Activated naive CD4-positive, alpha-beta T cell treated with anti-CD3 and anti-CD28 coated beads, Interleukin-2, amount 50 U/mL, for 16 hours (primary cell): ENCODE results near the gene SLC6A20.
"Not testable (repeated sequence)": the region's sequence is repeated elsewhere in the genome, so short reads cannot be mapped to it uniquely, and the experiment has no call there.

Experiments
- DNase-seq: peaks from one replicate; pipeline ENCODE4 v3.0.0-alpha.2; 2020

Gene SLC6A20

DNA sequence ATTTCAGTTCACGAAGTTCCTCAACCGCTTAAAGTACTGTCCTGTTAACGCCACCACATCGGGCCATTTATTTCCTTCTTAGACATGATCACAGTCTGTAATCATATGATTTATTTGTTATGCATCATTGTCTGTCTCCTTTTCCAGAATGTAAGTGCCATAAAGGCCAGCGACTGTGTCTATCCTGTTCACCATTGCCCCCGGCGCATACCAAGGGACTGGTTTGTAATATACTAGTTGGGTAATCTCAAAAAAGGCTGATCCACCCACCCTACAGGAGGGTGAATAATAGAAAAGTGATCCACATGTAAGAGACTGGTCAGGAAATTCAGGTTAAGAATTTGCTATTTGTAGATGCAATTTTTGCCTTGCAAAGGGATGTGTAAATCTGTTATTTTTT lies 41.9 kb downstream of the SLC6A20 start:
- DNase-seq = no peak

GRCh38 chr3:45753095-45753494 lies 43.2 kb downstream of the SLC6A20 start:
- no peak for DNase-seq

GRCh38 chr3:45751537-45752242 lies 44.6 kb downstream of the SLC6A20 start:
- no peak for DNase-seq

DNA sequence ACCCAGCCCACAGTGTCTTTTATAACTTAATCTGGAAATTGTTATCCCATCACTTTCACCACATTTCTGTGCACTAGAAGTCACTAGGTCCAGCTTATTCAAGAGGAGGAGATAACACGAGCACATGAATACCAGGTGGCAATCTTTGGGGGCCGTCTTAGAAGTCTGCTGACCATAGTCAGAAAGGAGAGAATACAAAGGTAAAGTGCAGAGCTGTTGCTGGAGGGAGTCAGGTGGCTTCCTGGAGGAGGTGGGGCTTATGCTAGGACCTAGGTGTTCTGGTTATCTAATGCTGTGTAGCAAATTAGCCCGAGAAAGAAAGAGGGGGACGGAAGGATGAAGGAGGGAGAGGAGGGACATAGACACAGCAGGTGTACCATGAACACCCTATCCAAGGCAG lies 46.5 kb downstream of the SLC6A20 start:
- DNase-seq = no peak

DNA sequence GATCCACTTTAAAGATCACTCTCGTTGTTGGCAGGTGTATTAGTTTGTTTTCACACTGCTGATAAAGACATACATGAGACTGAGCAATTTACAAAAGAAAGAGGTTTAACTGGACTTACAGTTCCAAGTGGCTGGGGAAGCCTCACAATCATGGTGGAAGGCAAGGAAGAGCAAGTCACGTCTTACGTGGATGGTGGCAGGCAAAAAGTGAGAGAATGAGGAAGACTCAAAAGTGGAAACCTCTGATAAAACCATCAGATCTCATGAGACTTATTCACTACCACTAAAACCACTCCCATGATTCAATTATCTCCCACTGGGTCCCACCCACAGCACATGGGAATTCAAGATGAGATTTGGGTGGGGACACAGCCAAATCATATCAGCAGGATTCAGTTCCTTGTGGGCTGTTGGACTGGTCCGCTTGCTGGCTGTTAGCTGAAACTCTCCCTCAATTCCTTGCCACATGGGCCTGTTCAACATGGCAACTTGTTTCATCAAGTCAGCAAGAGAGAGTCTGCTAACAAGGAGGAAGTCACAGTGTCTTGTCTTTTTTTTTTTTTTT lies 47.2 kb downstream of the SLC6A20 start:
- DNase-seq = not testable (repeated sequence)

- DNase-seq = no peak
Observed at GRCh38 chr3:45748068-45748467, 48.3 kb downstream of the SLC6A20 start.

- DNase-seq = no peak
Observed at GRCh38 chr3:45746777-45747622, 49.3 kb downstream of the SLC6A20 start.

DNA sequence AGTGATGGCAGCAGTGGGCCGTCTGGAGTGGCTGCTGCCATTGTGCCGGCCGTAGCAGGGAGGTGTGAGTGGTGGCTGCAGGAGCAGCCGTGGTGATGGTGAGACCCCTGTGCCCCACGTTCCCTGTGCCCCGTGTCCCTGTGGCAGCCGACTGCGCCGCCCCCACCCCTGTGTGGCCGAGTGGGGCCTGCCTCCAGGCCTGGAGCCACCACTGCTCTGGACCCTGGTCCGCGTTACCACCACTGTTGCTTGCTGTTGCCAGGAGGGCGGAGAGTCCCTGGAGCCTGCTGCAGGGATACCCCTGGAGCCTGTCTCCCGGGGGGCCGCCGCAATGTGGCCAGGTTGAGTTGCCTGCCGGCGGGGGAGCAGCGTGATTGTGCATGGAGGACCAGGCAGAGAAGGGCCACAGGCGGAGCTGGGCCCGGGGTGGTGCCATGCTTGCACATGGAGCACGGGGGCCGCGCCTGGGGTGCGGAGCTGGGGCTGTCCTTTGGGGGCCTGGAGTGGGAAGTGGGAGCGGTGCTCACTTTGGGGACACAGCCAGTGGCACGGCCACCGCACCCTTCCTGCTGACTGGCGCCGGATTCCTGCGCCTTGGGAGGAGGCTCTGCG lies 50.1 kb downstream of the SLC6A20 start:
- DNase-seq = no peak

DNA sequence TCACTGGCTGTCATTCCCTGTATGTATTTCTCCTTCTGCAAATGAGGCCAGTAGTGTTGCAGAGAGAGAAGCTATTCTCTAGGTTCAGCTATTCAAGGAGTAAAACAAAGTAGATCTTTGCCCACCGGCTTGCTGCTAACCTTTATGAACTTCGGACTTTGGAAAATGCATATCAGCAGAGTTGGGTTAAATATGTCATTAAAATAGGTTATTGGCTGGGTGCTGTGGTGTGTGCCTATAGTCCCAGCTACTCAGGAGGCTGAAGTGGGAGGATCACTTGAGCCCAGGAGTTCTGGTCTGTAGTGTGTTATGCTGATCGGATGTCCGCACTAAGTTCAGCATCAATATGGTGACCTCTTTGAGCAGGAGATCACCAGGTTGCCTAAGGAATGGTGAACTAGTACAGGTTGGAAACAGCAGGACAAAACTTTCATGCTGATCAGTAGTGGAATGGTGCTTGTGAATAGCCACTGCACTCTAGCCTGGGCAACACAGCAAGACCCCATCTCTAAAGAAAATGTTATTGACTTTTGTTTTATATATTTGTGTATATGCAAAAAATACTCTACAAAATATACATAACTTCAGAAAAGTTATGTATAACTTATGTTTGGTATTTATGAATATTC lies 53.8 kb downstream of the SLC6A20 start:
- DNase-seq = no peak

- DNase-seq = no peak
Observed at GRCh38 chr3:45741742-45742460, 54.4 kb downstream of the SLC6A20 start.

DNA sequence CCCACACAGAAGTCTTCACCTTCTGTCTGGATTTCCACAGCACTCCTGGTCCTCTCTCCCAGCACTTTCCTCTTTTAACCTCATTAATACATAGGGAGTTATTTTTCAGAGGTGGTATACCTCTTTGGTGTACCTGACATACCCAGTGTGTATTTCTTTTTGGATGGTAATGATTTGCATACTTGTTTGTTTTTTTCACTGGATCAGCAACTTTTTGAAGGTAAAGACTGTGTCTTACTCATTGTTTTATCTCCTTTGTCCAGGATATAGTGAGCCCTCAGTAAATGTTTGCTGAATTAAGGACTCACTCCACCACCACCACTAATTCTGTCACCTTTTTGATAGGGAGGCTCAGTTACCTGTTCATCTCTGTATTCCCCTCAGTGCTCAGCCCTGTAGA lies 55.1 kb downstream of the SLC6A20 start:
- no peak for DNase-seq

DNA sequence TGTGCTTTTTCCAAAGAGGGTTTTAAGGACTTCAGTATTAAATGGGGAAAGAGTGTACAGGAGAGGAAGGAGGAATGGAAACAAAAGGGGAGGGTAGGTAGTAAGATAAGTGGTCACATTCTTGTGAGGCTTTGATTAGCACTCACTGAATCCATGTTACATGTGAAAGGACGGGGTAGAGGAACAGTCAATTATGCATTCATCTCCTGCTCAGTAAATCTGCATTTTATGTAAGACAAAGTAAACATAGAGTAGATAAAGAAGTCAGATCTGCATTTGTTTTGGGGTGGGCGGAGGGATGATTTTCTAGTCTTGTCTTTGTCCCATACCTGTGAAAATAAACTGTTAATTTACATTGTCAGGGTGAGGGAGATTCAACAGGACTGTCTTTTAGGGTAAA lies 56.3 kb downstream of the SLC6A20 start:
- no peak for DNase-seq

DNA sequence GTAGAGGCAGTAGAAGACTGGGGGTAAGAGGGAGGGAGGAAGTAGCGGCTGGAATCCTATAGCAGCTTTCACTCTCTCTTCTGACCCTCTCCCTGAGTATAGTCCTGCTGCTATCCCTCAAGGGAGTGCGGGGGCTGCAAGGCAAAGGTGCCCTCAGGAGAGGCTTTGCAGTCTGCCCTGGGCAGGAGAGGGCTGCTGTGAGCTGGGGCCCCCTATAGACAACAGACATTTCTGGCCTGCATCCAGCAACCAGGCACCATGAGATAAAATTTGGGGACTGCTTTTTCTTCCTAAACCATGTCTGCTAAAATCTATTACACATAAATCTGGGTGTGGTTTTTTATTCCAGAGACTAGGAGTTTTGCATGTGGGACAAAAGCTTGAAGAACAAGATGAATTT lies 59.1 kb downstream of the SLC6A20 start:
- DNase-seq = no peak

DNA sequence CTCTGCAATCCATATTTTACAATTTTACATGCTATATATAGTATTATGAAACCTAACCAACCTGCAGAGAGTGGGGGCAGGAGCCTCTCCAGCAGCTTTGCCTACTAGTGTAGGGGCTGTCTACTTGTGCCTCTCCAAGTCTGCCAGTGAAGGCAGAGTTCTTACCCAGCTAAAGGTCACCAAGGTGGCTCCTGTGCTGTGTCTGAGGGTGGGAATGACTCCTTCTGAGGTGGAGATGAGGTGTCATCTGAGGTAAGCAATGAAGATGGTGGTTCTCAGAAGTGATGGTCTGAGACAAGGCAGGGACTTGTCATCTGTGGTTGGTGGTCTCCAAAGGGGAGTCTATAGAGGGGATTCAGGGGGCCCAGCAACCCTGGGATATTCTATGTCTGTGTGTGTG lies 59.6 kb downstream of the SLC6A20 start:
- no peak for DNase-seq

DNA sequence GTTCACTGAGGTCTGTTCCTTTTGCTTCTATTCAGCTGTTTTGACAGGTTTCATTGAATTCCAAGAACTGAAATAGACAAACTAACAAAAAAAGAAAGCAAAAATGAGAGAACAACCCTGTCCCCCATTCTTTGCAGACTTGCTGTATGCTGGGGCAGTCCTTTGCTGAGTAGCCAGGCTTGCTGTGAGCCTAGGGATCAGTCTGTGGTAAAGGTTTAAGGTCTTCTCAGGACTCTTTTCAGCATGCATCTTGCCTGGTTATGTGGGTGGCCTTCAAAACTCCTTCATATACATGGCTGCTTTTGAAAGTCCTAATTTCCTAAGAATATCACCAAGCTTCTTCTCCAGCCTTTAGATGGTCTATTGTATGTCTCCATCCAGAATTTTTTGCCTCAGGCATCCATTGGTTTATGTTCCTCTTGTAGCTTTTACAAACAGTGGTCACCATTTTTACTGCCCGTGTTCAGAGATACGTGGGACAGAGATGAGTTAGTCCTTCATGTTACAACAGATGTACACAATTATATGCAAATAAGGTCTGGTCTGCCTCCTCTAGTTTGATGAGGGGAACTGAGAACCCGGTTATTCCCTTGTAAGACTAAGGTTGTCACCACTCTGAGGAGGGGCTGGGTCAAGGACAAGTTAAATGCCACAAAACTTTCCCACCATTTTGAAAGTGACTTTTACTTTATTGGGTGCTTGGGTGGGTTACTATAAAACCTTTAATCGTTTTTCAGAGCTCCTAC lies 65.8 kb downstream of the SLC6A20 start:
- no peak for DNase-seq

GRCh38 chr3:45729614-45730013 lies 66.7 kb downstream of the SLC6A20 start:
- no peak for DNase-seq

DNA sequence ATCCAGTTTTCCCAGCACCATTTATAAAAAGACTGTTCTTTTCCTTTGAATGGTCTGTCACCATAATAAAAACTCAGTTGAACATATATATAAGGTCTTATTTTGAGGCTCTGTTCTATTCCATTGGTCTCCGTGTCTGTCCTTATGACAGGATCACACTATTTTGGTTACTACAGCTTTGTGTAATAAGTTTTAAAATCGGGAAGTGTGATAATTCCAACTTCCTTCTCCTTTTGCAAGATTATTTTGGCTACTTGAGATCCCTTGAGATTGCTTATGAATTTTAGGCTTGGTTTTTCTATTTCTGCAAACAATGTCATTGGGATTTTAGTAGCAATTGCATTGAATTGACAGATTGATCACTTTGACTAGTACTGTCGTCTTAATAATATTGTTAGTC lies 71.4 kb downstream of the SLC6A20 start:
- no peak for DNase-seq

- DNase-seq = no peak
Observed at GRCh38 chr3:45719655-45720487, 76.5 kb downstream of the SLC6A20 start.

GRCh38 chr3:45716790-45717336 lies 79.5 kb downstream of the SLC6A20 start:
- DNase-seq = no peak

- DNase-seq = no peak
Observed at GRCh38 chr3:45715945-45716344, 80.4 kb downstream of the SLC6A20 start.
